Neural cell (in vitro differentiated cells): Measurements from ENCODE around the gene EIF5. TPM values are rescaled to one million over a fixed set of nuclear protein-coding genes. Genes with fewer than 3 reads are reported as not detected.

Source experiments
- H2AFZ ChIP-seq: fragments of 200-600, 300-800 bp; sonication (generic), shearing (Covaris generic); 2 replicates; pipeline ENCODE4 v1.6.0; 2014; ENCODE audit warnings: low read depth, mild to moderate bottlenecking, antibody characterized with exemption, low read length, moderate library complexity
- H3F3A ChIP-seq: fragments of 200-600 bp; shearing (Covaris generic); 2 replicates; pipeline ENCODE4 v1.6.1; 2016; ENCODE audit warnings: mild to moderate bottlenecking, moderate library complexity, mixed read lengths, antibody characterized with exemption, low read length; ENCODE audit not compliant: insufficient read depth, poor library complexity, severe bottlenecking
- H3K27ac ChIP-seq: fragments of 200-600, 300-800 bp; sonication (generic), shearing (Covaris generic); 2 replicates; pipeline ENCODE4 v1.5.1; 2014; ENCODE audit warnings: mild to moderate bottlenecking, low read length, moderate library complexity
- H3K27me3 ChIP-seq: fragments of 300-800, 200-600 bp; sonication (generic), shearing (Covaris generic); 2 replicates; pipeline ENCODE4 v1.6.0; 2014; ENCODE audit warnings: mild to moderate bottlenecking, low read depth, low read length, moderate library complexity; ENCODE audit not compliant: insufficient read depth
- H3K36me3 ChIP-seq: fragments of 300-800, 200-600 bp; sonication (generic), shearing (Covaris generic); 2 replicates; pipeline ENCODE4 v1.5.1; 2014; ENCODE audit warnings: mild to moderate bottlenecking, antibody characterized with exemption, low read length, moderate library complexity; ENCODE audit not compliant: insufficient read depth
- H3K4me2 ChIP-seq: fragments of 300-800, 200-600 bp; sonication (generic), shearing (Covaris generic); 2 replicates; pipeline ENCODE4 v1.6.0; 2014; ENCODE audit warnings: mild to moderate bottlenecking, low read length
- H3K4me3 ChIP-seq: fragments of 300-800, 200-600 bp; sonication (generic), shearing (Covaris generic); 2 replicates; pipeline ENCODE4 v1.5.1; 2014; ENCODE audit warnings: mild to moderate bottlenecking, low read length, moderate library complexity
- H3K79me2 ChIP-seq: fragments of 200-600 bp; shearing (Covaris generic); replicated peaks from 2 replicates; pipeline ENCODE4 v1.6.0; 2014; ENCODE audit warnings: mild to moderate bottlenecking, low read length, moderate library complexity; ENCODE audit not compliant: insufficient read depth
- H3K9ac ChIP-seq: fragments of 300-800, 200-600 bp; sonication (generic), shearing (Covaris generic); 2 replicates; pipeline ENCODE4 v1.6.1; 2016; ENCODE audit warnings: mild to moderate bottlenecking, low read length, mixed read lengths
- H3K9me2 ChIP-seq: fragments of 200-600 bp; shearing (Covaris generic); 2 replicates; pipeline ENCODE4 v1.6.1; 2016; ENCODE audit warnings: mild to moderate bottlenecking, low read length, mixed read lengths; ENCODE audit not compliant: insufficient read depth
- H3K9me3 ChIP-seq: fragments of 200-600, 300-800 bp; sonication (generic), shearing (Covaris generic); 2 replicates; pipeline ENCODE4 v1.6.1; 2016; ENCODE audit warnings: mild to moderate bottlenecking, mixed run types, low read length, moderate library complexity, mixed read lengths
- H4K20me1 ChIP-seq: fragments of 200-600 bp; shearing (Covaris generic); 2 replicates; pipeline ENCODE4 v1.6.1; 2016; ENCODE audit warnings: mild to moderate bottlenecking, mixed run types; ENCODE audit not compliant: insufficient read depth
- CTCF ChIP-seq: fragments of 450-650 bp; IDR thresholded peaks from 2 replicates; pipeline ENCODE4 v1.5.1; 2014; ENCODE audit warnings: antibody characterized with exemption, mild to moderate bottlenecking, moderate library complexity; ENCODE audit not compliant: poor library complexity, severe bottlenecking
- EP300 ChIP-seq: fragments of 450-650 bp; conservative IDR thresholded peaks from 2 replicates; pipeline ENCODE4 v1.6.1; 2014; ENCODE audit warnings: antibody characterized with exemption, mild to moderate bottlenecking, moderate library complexity; ENCODE audit not compliant: poor library complexity, severe bottlenecking
- EZH2 ChIP-seq: fragments of 200-600, 300-800 bp; shearing (Covaris generic), sonication (generic); IDR thresholded peaks from 2 replicates; pipeline ENCODE4 v1.6.1; 2014; ENCODE audit warnings: antibody characterized with exemption, low read length, borderline replicate concordance, mild to moderate bottlenecking; ENCODE audit not compliant: insufficient read depth, poor library complexity, severe bottlenecking
- MXI1 ChIP-seq: fragments of 450-650 bp; conservative IDR thresholded peaks from 2 replicates; pipeline ENCODE4 v1.6.1; 2014; ENCODE audit warnings: antibody characterized with exemption, mild to moderate bottlenecking; ENCODE audit not compliant: poor library complexity, severe bottlenecking
- POLR2AphosphoS5 ChIP-seq: IDR thresholded peaks from 2 replicates; pipeline ENCODE4 v1.6.1; 2012
- RAD21 ChIP-seq: fragments of 450-650 bp; conservative IDR thresholded peaks from 2 replicates; pipeline ENCODE4 v1.6.1; 2014; ENCODE audit warnings: antibody characterized with exemption, mild to moderate bottlenecking, moderate library complexity
- REST ChIP-seq: IDR thresholded peaks from 2 replicates; pipeline ENCODE4 v1.6.1; 2012; ENCODE audit warnings: borderline replicate concordance
- SMC3 ChIP-seq: fragments of 450-650 bp; conservative IDR thresholded peaks from 2 replicates; pipeline ENCODE4 v1.6.1; 2014; ENCODE audit warnings: antibody characterized with exemption, mild to moderate bottlenecking, moderate library complexity; ENCODE audit not compliant: poor library complexity
- TAF1 ChIP-seq: IDR thresholded peaks from 2 replicates; pipeline ENCODE4 v1.6.1; 2012; ENCODE audit warnings: low read depth
- polyA plus RNA-seq: library from polyadenylated mRNA; depleted of rRNA; stranded (reverse); fragments of >200 nt; gene quantifications from 2 replicates; pipeline ENCODE4 v1.2.3, GENCODE V29; 2014

Gene EIF5
- polyA plus RNA-seq, 1 donor from 2014 or later = 188 TPM

- no peaks in the 10 kb centered on the region for H3K79me2 ChIP-seq
- no peaks in the 10 kb centered on the region for H3F3A ChIP-seq
- no peak overlapping the region for H3K9ac ChIP-seq
- no peaks in the 10 kb centered on the region for H4K20me1 ChIP-seq
- no peaks in the 10 kb centered on the region for H3K9me3 ChIP-seq
- TF ChIP-seq EP300 = no peak
- no peak for TF ChIP-seq CTCF
- no peak for TF ChIP-seq EZH2
- TF ChIP-seq SMC3 = no peak
- no peak for TF ChIP-seq REST
- no peak for TF ChIP-seq POLR2AphosphoS5
- no peak for TF ChIP-seq MXI1
- no peak for TF ChIP-seq TAF1
- TF ChIP-seq RAD21 = no peak
- no peaks in the 10 kb centered on the region for H3K9me2 ChIP-seq
- no peak overlapping the region for H2AFZ ChIP-seq
- no peak overlapping the region for H3K4me2 ChIP-seq
- H3K27ac ChIP-seq = no peak overlapping the region
- no peaks in the 10 kb centered on the region for H3K27me3 ChIP-seq
- no peaks in the 10 kb centered on the region for H3K36me3 ChIP-seq
- H3K4me3 ChIP-seq = no peak overlapping the region
These were observed 37.0 kb upstream of the EIF5 start for GRCh38 chr14:103296987-103297386.

GRCh38 chr14:103298620-103299019 is 35.4 kb upstream of the EIF5 start:
- no peaks in the 10 kb centered on the region for H3K9me3 ChIP-seq
- H3K4me2 ChIP-seq = no peak overlapping the region
- H3K27ac ChIP-seq = no peak overlapping the region

More at GRCh38 chr14:103298620-103299019, 35.4 kb upstream of the EIF5 start:
- Histone ChIP-seq H3K36me3 (no peaks in the 10 kb centered on the region), H3K9ac (no peak overlapping the region), H3K27me3 (no peaks in the 10 kb centered on the region), H3K4me3 (no peak overlapping the region), H3F3A (no peaks in the 10 kb centered on the region), H2AFZ (no peak overlapping the region), H3K79me2 (no peaks in the 10 kb centered on the region), H3K9me2 (no peaks in the 10 kb centered on the region), H4K20me1 (no peaks in the 10 kb centered on the region)
- TF ChIP-seq SMC3 = no peak
- TF ChIP-seq REST = no peak
- TF ChIP-seq CTCF = no peak
- no peak for TF ChIP-seq RAD21
- no peak for TF ChIP-seq EP300
- TF ChIP-seq POLR2AphosphoS5 = no peak
- no peak for TF ChIP-seq MXI1
- no peak for TF ChIP-seq TAF1
- TF ChIP-seq EZH2 = no peak
